Stimulated activated naive CD8-positive, alpha-beta T cell treated with anti-CD3 and anti-CD28 coated beads, Interleukin-15, Interleukin-2, amounts not matched to agents 100 U/mL and 50 U/mL, for 24 hours (primary cell): Measurements from ENCODE around the gene IL1RN.

Source experiments
- ATAC-seq: fragments of 150-1000 bp; cut with Tn5 transposase; one replicate; pipeline ENCODE4 v1.10.0; 2021
- DNase-seq: peaks from one replicate; pipeline ENCODE4 v3.0.0; 2021

IL1RN gene

DNA sequence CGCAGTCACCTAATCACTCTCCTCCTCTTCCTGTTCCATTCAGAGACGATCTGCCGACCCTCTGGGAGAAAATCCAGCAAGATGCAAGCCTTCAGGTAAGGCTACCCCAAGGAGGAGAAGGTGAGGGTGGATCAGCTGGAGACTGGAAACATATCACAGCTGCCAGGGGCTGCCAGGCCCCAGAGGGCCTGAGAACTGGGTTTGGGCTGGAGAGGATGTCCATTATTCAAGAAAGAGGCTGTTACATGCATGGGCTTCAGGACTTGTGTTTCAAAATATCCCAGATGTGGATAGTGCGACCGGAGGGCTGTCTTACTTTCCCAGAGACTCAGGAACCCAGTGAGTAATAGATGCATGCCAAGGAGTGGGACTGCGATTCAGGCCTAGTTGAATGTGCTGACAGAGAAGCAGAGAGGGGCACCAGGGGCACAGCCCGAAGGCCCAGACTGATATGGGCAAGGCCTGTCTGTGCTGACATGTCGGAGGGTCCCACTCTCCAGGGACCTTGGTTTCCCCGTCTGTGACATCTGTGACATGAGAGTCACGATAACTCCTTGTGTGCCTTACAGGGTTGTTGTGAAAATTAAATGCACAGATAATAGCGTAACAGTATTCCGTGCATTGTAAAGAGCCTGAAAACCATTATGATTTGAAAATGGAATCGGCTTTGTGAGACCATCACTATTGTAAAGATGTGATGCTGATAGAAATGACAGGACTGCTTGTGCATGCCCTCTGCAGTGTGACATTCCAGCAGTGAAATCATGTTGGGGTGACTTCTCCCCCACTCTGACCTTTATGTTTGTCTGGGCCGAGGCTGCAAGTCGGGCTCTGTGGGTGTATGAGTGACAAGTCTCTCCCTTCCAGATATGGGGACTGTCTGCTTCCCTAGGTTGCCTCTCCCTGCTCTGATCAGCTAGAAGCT lies 510 bp downstream of the IL1RN start:
- ATAC-seq (no peak), DNase-seq (no peak)

DNA sequence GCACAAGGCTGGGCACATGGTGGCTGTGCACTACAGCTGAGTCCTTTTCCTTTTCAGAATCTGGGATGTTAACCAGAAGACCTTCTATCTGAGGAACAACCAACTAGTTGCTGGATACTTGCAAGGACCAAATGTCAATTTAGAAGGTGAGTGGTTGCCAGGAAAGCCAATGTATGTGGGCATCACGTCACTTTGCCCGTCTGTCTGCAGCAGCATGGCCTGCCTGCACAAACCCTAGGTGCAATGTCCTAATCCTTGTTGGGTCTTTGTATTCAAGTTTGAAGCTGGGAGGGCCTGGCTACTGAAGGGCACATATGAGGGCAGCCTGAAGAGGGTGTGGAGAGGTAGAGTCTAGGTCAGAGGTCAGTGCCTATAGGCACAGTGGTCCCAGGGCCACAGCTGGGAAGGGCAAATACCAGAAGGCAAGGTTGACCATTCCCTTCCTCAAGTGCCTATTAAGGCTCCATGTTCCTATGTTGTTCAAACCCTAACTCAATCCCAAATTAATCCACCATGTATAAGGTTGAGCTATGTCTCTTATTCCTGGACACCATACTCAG lies 2.2 kb downstream of the IL1RN start:
- no peak for ATAC-seq
- no peak for DNase-seq

DNA sequence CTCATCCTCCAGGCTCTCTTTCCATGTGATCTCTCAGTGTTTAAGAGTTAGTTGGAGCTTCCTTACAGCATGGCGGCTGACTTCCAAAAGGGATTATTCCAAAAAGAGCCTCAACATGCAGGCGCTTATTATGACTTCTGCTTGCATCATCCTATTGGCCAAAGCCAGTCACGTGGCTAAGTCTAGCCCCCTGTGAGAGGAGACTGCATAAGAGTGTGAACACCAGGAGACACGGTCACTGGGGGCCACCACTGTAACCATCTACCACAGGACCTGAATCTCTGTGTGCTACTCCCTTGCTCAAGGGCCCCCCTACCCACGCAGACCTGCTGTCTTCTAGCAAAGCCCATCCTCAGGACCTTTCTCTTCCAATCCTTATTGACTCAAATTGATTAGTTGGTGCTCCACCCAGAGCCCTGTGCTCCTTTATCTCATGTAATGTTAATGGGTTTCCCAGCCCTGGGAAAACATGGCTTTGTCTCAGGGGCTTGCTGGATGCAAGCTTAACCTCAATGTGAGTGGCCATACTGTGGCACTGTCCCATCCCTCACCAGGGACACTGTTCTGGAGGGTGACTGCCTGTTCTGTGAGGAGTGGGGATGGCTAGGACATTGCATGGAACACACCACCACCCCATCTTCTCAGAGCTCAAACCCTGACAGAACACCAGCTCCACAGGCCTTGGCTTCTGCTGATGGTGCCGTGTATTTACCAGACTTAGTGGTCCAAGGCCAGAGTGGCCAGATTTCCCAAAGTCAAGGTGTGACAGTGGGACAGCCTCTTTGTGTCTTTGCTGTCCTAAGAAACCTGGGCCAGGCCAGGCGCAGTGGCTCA lies 4.2 kb downstream of the IL1RN start:
- no peak for ATAC-seq
- DNase-seq = no peak

DNA sequence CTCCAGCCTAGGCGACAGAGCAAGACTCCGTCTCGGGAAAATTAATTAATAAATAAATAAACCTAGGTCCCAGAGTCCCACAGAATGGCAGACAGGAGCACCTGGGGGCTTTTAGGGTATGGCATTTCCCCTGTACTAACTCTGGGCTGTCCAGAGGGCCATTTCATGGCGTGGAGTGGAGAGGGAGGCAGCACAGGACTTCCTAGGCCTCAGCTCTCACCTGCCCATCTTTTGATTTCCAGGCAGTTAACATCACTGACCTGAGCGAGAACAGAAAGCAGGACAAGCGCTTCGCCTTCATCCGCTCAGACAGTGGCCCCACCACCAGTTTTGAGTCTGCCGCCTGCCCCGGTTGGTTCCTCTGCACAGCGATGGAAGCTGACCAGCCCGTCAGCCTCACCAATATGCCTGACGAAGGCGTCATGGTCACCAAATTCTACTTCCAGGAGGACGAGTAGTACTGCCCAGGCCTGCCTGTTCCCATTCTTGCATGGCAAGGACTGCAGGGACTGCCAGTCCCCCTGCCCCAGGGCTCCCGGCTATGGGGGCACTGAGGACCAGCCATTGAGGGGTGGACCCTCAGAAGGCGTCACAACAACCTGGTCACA lies 5.1 kb downstream of the IL1RN start:
- DNase-seq (no peak), ATAC-seq (no peak)

DNA sequence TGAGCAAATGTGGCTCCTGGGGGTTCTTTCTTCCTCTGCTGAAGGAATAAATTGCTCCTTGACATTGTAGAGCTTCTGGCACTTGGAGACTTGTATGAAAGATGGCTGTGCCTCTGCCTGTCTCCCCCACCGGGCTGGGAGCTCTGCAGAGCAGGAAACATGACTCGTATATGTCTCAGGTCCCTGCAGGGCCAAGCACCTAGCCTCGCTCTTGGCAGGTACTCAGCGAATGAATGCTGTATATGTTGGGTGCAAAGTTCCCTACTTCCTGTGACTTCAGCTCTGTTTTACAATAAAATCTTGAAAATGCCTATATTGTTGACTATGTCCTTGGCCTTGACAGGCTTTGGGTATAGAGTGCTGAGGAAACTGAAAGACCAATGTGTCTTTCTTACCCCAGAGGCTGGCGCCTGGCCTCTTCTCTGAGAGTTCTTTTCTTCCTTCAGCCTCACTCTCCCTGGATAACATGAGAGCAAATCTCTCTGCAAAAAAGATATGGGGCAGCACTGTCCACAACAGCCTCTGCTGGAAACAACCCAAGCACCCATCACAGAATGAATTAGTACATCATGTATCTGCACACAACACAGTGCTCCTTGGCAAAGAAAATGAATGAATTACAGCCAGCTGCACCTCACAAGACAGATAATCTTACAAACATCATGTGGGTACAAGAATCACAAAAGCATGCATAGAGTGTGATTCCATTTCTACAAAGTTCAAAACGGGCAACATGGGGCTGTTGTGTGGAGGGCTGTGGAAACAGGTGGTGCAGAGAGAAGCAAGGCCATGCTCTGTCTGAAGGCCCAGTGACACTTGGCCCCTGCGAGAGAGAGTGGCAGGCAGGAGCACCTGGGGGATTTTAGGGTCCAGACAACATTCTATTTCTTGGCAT lies 6.6 kb downstream of the IL1RN start:
- no peak for ATAC-seq
- DNase-seq = no peak

DNA sequence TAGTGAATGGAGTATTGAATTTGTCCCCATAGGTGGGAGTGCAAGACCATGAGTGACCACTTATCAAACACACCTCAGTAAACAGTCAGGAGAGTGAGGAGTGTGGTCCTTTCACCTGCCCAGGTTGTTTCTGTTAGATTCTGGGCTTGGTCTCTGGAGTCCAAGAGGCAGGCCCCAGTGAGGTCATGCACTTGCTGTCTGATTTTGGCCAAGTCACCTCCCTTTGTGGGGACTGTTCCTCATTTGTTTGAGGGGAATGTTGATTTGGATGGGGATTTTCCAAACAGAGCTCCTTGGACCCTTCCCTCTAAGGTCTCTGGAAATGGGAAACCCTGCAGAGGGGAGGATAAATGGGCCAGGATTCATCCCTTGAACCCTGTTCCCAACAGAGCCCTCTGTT lies 7.3 kb downstream of the IL1RN start:
- ATAC-seq (no peak), DNase-seq (no peak)

DNA sequence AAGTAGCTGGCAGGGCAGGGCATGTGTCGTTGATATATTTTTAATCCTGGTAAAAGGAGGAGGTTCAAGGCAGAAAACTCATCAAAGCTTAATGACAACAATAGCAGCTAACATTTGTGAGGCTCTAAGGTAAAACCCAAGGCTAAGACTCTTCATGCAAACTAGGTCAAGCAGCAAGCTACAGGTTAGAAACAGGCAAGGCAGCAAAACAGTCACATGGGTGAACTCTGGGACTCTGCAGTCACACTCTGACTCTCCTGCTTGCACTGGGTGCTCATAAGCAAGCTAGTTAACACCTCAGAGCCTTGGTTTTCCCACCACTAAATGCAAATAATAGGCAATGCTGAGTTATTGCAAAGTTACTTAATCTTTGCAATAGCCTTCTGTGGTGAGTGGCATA lies 7.9 kb downstream of the IL1RN start:
- DNase-seq = no peak
- ATAC-seq = no peak

DNA sequence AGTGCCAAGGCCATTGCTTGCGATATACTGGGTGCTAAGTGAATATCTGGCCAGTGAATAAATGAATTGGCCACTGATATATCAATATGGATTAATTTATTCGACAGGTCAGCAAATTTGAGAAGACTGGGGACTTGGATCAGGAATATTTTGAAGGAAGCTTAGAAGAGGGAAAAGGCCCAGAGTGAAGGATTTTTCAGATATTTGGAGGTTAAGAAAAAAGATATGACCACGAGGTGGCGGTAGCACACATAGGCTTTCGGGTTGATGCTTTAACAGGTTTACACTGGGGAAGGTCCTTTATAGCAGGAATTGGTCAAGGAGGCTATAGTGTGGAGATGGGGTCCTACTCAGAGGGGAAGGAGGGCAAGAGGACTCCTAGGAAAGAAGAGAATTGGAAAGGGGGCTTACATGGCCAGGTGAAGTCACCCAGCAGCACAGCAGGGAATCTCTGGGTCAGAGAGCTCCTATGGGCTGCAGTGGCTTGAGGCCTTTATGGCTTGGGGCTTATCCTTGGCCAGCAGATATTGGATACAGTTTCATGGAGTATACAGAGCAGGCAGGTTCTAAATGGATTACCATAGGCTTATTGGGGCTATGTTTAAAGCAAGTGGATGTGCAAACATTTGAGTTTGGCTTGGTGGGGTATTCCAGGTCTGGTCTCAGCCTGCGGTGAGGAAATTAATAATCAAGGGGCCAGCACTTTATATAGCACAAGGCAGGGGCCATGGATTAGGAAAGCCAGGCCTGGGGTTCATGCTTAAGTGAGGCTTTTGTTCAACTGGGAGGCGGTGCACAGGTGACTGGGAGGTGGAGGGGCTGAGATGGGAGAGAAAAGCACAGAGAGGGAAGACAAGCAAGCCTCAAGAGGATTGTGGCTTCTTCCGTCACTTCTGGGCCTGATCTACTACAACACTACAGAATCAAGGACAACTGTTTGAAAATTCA lies 9.7 kb downstream of the IL1RN start:
- DNase-seq (peak; percentile 42), ATAC-seq (no peak)

DNA sequence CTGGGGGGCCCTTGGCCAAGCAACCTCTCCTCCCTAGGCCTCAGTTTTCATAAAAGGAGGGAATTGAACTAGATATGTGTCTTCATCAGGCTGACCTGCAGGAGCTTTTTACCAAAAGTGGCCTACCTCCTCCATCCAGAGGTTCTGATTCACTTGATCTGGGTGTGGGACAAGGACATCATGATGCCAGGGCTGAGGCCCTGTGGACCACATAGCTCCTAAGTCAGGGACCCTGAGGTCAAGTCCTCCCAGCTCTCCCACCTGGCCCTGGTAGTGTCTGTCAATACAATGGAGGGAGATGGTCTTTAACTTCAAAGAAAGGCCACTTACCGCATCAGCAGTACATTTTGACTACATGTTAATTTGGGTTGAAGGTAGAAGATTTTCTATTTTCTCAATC lies 10.4 kb downstream of the IL1RN start:
- no peak for DNase-seq
- ATAC-seq = no peak

DNA sequence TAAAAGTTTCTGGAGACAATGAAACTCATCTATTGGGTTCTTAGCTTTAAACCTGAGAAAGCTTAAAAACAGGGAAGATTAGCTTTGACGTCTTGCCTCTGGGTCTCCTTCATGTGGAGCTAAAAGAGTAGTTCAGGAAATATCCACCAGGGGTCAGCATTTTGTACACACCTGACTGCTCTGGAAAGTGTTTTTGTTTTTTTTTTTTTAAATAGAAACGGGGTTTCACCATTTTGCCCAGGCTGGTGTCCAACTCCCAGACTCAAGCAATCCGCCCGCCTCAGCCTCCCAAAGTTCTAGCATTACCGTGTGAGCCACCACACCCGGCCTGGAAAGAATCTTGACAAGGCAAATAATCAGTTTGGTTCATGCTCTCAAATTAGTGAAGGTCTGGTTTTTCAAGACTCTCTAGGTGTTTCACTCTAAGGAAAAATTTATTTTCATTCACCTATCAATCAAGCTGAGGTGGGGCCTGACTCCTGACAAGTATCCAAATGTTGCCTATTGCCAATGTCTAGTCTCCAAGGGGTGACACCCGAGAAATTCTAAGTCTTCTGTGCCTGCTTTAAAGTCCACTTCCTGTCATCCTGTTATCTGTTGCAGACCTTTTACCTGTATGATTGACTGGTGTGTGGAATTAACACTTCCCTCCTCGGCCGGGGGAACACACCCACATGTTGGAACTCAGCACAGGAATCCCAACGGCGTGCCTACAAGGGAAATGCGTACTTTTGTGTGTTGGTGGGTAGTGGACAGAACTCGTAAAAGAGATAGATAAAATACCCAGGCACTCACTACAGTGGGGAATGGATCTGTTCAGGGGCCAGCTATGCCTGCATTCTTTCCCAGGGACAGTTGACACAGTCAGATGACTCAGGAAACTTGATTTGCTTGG lies 11.3 kb downstream of the IL1RN start:
- peak; percentile 35 for DNase-seq
- peak; percentile 57 for ATAC-seq

DNA sequence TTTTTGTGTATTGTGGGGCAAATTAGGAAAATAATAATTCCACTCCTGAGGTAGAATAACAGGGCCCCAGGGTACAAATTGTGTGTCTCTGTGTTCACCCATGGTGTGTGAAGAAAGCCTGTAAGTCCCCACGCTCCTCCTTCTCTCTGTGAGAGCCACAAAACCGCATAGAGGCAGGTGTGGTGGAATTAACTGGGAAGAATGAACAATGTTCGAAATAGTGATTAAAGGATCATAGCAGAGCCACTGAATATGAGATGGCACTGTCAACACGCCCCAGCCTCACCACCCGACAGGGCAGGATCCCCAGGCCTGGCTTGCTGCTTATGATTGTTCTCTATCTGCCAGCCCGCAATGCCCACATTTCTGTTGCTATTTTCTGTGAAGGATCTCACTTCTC lies 14.1 kb downstream of the IL1RN start:
- no peak for DNase-seq
- ATAC-seq = no peak

DNA sequence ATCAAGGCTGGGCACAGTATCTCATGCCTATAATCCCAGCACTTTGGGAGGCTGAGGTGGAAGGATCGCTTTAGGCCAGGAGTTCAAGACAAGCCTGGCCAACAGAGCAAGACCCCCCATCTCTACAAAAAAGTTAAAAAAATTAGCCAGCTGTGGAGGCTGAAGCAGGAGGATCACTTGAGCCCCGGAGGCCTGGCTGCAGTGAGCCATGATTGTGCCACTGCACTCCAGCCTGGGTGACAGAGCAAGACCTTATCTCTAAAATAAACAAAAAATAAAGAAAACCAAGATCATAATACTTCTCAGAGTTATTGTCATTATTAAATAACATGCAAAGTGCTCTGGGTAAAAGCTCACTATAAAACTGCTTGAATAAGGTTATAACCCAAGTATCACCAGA lies 14.9 kb downstream of the IL1RN start:
- ATAC-seq (no peak), DNase-seq (no peak)

DNA sequence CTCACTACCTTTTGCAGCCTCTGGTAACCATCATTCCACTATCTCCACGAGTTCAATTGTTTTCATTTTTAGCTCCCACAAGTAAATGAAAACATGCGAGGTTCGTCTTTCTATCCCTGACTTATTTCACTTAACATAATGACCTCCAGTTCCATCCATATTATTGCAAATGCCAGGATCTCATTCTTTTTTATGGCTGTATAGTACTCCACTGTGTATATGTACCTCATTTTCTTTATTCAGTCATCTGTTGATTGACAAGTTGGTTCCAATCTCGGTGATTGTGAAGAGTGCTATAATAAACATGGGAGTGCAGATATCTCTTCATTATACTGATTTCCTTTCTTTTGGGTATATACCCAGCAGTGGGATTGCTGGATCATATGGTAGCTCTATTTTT lies 16.9 kb downstream of the IL1RN start:
- ATAC-seq (no peak), DNase-seq (no peak)

DNA sequence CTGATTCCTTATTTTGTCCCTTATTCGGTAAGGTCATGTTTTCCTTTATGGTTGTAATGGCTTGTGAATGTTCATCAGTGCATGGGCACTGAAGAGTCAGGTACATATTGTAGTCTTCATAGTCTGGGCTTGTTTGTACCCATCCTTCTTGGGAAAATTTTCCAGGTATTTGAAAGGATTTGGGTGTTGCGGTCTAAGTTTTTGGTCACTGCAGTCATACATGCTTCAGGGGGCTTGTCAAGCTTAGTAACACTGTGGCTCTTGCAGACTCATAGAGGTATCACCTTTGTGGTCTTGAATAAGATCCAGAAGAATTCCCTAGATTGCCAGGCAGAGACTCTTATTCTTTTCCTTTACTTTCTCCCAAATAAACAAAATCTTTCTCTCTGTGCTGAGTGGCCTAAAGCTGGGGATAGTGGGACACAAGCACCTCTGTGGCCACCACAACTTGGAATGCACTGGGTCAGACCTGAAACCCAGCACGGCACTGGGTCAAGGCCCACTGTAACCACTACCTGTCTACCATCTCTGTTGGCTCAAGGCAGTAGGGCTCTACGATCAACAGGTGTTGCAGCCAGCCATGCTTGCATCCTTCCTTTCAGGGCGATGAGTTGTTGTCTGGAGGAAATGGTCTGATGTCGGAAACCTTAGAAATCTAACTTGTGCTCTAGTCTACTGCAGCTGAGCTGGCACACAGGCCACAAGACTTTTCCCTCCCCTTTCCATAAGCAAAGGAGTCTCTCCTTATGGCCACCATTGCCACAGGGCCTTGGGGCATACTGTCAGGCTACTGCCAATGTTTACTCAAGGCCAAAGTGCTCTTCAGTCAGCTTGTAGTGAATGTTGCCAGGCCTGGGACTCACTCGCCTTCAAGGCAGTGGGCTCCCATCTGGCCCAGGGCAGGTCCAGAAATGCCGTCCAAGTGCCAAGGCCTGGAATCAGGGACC lies 21.5 kb downstream of the IL1RN start:
- DNase-seq = no peak
- ATAC-seq = no peak

DNA sequence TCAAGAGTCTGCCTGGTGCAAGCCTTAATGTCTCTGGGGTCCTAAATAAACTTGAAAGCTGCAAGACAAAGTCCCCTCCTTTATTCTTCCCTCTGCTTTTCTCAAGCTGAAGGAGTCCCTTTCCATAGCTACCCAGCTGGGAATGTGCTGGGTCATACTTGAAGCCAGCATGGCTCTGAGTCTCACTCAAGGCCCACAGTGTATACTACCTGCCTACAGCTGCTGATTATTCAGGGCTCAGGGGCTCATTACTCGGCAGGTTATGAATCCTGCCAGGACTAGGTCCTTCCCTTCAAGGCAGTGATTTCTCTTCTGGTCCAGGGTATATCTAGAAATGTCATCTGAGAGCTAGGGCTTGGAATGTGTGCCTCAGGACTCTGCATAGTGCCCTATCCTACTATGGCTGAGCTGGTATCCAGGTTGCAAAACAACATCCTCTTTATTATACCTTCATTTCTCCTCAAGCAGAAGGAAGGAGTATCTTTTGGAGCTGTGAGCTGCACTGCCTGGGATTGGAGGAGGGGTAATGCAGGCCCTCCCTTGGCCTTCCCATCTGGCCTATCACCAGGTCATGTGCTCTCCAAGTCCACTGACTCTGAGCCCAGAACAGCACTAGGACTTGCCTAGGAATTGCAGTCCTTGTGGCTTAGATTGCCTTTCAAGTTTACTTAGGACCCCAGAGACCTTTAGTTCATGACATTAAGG lies 22.3 kb downstream of the IL1RN start:
- no peak for ATAC-seq
- no peak for DNase-seq

DNA sequence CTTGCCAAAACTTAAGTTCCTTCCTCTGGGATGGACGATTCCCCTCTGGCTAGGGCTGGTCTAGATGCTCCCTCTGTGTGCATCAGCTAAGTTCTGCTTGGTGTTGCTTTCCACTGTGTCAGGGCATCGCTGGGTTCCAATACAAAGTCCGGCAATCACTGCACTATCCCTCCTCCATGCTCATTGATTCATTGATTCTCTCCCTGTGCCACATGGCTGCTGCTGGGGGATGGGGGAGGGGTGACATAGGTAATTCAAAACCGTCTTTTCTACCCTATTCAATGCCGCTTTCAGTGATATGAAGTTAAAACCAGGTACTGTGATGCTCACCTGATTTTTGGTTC lies 22.8 kb downstream of the IL1RN start:
- DNase-seq = no peak
- no peak for ATAC-seq

DNA sequence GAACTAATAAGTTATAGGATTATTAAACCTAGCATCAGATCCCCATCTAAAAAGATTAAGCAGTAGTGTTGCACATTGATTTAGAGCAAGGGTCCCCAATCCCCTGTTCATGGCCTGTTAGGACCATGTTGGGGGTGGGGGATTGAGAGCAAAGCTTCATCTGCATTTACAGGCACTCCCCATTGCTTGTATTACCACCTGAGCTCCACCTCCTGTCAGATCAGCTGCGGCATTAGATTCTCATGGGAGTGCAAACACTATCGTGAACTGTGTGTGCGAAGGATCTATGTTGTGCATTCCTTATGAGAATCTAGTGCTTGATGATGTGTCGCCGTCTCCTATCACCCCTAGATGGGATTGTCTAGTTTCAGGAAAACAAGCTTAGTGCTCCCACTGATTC lies 27.9 kb downstream of the IL1RN start:
- ATAC-seq = no peak
- no peak for DNase-seq
